Ovary (tissue), 9 donors: Measurements from ENCODE around the gene CIZ1. TPM values are rescaled to one million over a fixed set of nuclear protein-coding genes. Genes with fewer than 3 reads are reported as not detected.
"Not testable (repeated sequence)": the region's sequence is repeated elsewhere in the genome, so short reads cannot be mapped to it uniquely, and the experiment has no call there.

Source experiments
- DNase-seq, 5 donors: peaks; one replicate each; pipeline ENCODE4 v3.0.0-alpha.2; 2019 to 2020
- H3K27ac ChIP-seq, 2 donors: fragments of 200-600 bp; one replicate each; pipeline versions ENCODE4 v1.5.1 to v1.8.0; 2019 to 2022
- H3K27me3 ChIP-seq: fragments of 200-600 bp; one replicate; pipeline ENCODE4 v1.8.0; 2022
- H3K36me3 ChIP-seq: fragments of 200-600 bp; sonication (generic); one replicate; pipeline ENCODE4 v1.5.1; 2019
- H3K4me1 ChIP-seq: one replicate; pipeline ENCODE4 v1.8.1; 2013; ENCODE audit warnings: mild to moderate bottlenecking, moderate library complexity; ENCODE audit not compliant: insufficient read depth
- H3K4me3 ChIP-seq: fragments of 200-600 bp; sonication (generic); one replicate; pipeline ENCODE4 v1.5.1; 2017
- H3K9me3 ChIP-seq, 2 donors: fragments of 200-600 bp in 1 of 2; sonication (generic) in 1 of 2; one replicate each; pipeline versions ENCODE4 v1.5.1 to v1.8.1; 2013 to 2019; ENCODE audit warnings: mild to moderate bottlenecking in 1 of 2, moderate library complexity in 1 of 2
- CTCF ChIP-seq, 3 donors: fragments of 450-650 bp in 2 of 3; fragments of 200-600 bp in 1 of 3; IDR thresholded peaks; one replicate each; pipeline versions ENCODE4 v1.5.1 to v1.8.0; 2016 to 2022; ENCODE audit warnings: antibody characterized with exemption in 3 of 3, mild to moderate bottlenecking in 1 of 3
- EP300 ChIP-seq: sonication (generic); formaldehyde crosslinking; IDR thresholded peaks from one replicate; pipeline ENCODE4 v1.6.1; 2017; ENCODE audit warnings: antibody characterized with exemption
- POLR2A ChIP-seq: fragments of 450-650 bp; IDR thresholded peaks from one replicate; pipeline ENCODE4 v1.6.1; 2017; ENCODE audit warnings: antibody characterized with exemption, mild to moderate bottlenecking, moderate library complexity
- WGBS, 3 donors: extraction: QIAGEN DNeasy Blood & Tissue Kit in 1 of 3; methylation state at CpG; one replicate each; pipeline versions ENCODE4 v1.1.5 to v1.1.7; 2013 to 2017; 5-methylcytosine and 5-hydroxymethylcytosine counted together
- intact Hi-C, 4 donors: fragments of 100-400 bp; cut with DNase I; formaldehyde crosslinking; loops; one replicate each; pipeline versions ENCODE4 v1.11.0 to v1.15.1; 2022 to 2023
- polyA plus RNA-seq, 2 donors: library from polyadenylated mRNA; stranded (reverse); fragments of 200-250 nt in 1 of 2; fragments of 350-450 nt in 1 of 2; fragmentation: Illumina TruSeq in 1 of 2; extraction: RNeasy Lipid Tissue Mini Kit (QIAGEN cat#74804) in 1 of 2; gene quantifications; one replicate each; pipeline ENCODE4 v1.2.3, GENCODE V29; 2013 to 2014
- total RNA-seq, 7 donors: library from RNA; depleted of rRNA in 2 of 7; stranded (reverse); fragments of >200 nt in 2 of 7; fragmentation: NEBNext Ultra II Directional in 3 of 7; extraction: Animal tissue kit (Norgen Biotek cat#: 25700) in 3 of 7; gene quantifications; one replicate each; pipeline versions ENCODE4 v1.1.0 to v1.2.4, GENCODE V29; 2016 to 2023
- donor health status: DM: no; HTN: no; CAD: no; lungs with moderate emphysema.
- donor health status: DM: no; HTN: no; CAD: no.
- donor health status: Bipolar disorder and iron deficiency.
- donor health status: DM: yes; HTN: yes; CAD: no.
- donor health status: DM: no; HTN: no; CAD: no.
- donor health status: DM: yes; HTN: yes; CAD: no.

CIZ1 gene
- total and polyA plus RNA-seq, 9 donors, result 53.1 to 185 (median 138) TPM

- H3K9me3 ChIP-seq, result no peaks in the 10 kb centered on the region
- H3K36me3 ChIP-seq, result no peaks in the 10 kb centered on the region
- TF ChIP-seq EP300 (no peak), CTCF (IDR thresholded peaks at IDR 0.05) (no peak)
- DNase-seq, result peak in 1 of 5 donors; percentile 5
- no peaks in the 10 kb centered on the region for H3K27me3 ChIP-seq
- H3K4me1 ChIP-seq, result no peaks in the 10 kb centered on the region
- intact Hi-C loops, result no loop called here
- WGBS, 3 donors, result 95 to 97% (median 96%) methylated on average over 3 of the region's 3 CpGs
- no peak overlapping the region for H3K27ac ChIP-seq
- no peak overlapping the region for H3K4me3 ChIP-seq
These were observed 49.8 kb downstream of the CIZ1 start for GRCh38 chr9:128141604-128142003.

- 55 to 65% (median 57%) methylated on average over 7 to 8 of the region's 16 CpGs for WGBS, 3 donors
- no peak overlapping the region for H3K4me3 ChIP-seq
- intact Hi-C loops, result no loop called here
- no peaks in the 10 kb centered on the region for H3K4me1 ChIP-seq
- peak in 1 of 5 donors; percentile 5 for DNase-seq
- no peak overlapping the region for H3K27ac ChIP-seq
- TF ChIP-seq CTCF (IDR thresholded peaks at IDR 0.05) (no peak), EP300 (no peak), POLR2A (no peak)
- no peaks in the 10 kb centered on the region for H3K27me3 ChIP-seq
- no peaks in the 10 kb centered on the region for H3K36me3 ChIP-seq
- H3K9me3 ChIP-seq, result no peaks in the 10 kb centered on the region
These were observed 51.8 kb downstream of the CIZ1 start for GRCh38 chr9:128139621-128140020.

GRCh38 chr9:128138001-128138400, 53.4 kb downstream of the CIZ1 start:
- Histone ChIP-seq H3K4me1 (no peaks in the 10 kb centered on the region), H3K27me3 (no peaks in the 10 kb centered on the region), H3K9me3 (no peaks in the 10 kb centered on the region), H3K4me3 (no peak overlapping the region), H3K36me3 (no peaks in the 10 kb centered on the region), H3K27ac (no peak overlapping the region)
- TF ChIP-seq EP300 (no peak), CTCF (IDR thresholded peaks at IDR 0.05) (no peak), POLR2A (no peak)
- peak in 1 of 5 donors; percentile 9 for DNase-seq
- intact Hi-C loops, result no loop called here
- WGBS, 3 donors, result 71 to 80% (median 80%) methylated on average over 1 to 3 of the region's 3 CpGs

GRCh38 chr9:128136816-128137793, 54.3 kb downstream of the CIZ1 start:
- no peak overlapping the region for H3K27ac ChIP-seq
- intact Hi-C loops, result no loop called here
- 90 to 92% (median 90%) methylated on average over 18 of the region's 18 CpGs for WGBS, 3 donors
- H3K4me1 ChIP-seq, result no peaks in the 10 kb centered on the region
- H3K4me3 ChIP-seq, result no peak overlapping the region
- no peaks in the 10 kb centered on the region for H3K9me3 ChIP-seq
- H3K36me3 ChIP-seq, result no peaks in the 10 kb centered on the region
- peak in 2 of 5 donors; percentile 15 to 26 for DNase-seq
- no peak for TF ChIP-seq EP300
- TF ChIP-seq CTCF (IDR thresholded peaks at IDR 0.05), result no peak
- no peak for TF ChIP-seq POLR2A
- H3K27me3 ChIP-seq, result no peaks in the 10 kb centered on the region

GRCh38 chr9:128135561-128135960, 55.8 kb downstream of the CIZ1 start:
- WGBS, 3 donors, result 84 to 88% (median 86%) methylated on average over 8 of the region's 8 CpGs
- intact Hi-C loops, H3K36me3 ChIP-seq, H3K9me3 ChIP-seq, H3K4me3 ChIP-seq, H3K27me3 ChIP-seq, H3K4me1 ChIP-seq, H3K27ac ChIP-seq: not testable (repeated sequence)
- DNase-seq, result peak in 1 of 5 donors; percentile 8

- H3K4me1 ChIP-seq, intact Hi-C loops, H3K27me3 ChIP-seq, H3K36me3 ChIP-seq, H3K27ac ChIP-seq, H3K4me3 ChIP-seq, DNase-seq, H3K9me3 ChIP-seq: not testable (repeated sequence)
- 14 to 17% (median 16%) methylated on average over 8 of the region's 8 CpGs for WGBS, 3 donors
These were observed 59.2 kb downstream of the CIZ1 start for GRCh38 chr9:128132139-128132538.

GRCh38 chr9:128131346-128131745, 60.0 kb downstream of the CIZ1 start:
- H3K4me1 ChIP-seq, result not testable (repeated sequence)

More at GRCh38 chr9:128131346-128131745, 60.0 kb downstream of the CIZ1 start:
- H3K36me3 ChIP-seq, H3K27ac ChIP-seq, H3K27me3 ChIP-seq, H3K9me3 ChIP-seq, intact Hi-C loops, H3K4me3 ChIP-seq: not testable (repeated sequence)
- peak in 1 of 5 donors; percentile 9 for DNase-seq
- WGBS, 3 donors, result 76 to 84% (median 83%) methylated on average over 8 of the region's 8 CpGs
